Mammary epithelial cell (primary cell): ENCODE measurements around the gene TM7SF2.

ENCODE experiments used
- CTCF ChIP-seq, 2 donors: IDR thresholded peaks in 1 of 2; conservative IDR thresholded peaks in 1 of 2; 2 replicates each; pipeline ENCODE4 v1.5.1; 2011 to 2012; ENCODE audit warnings: inconsistent platforms in 2 of 2, low read length in 2 of 2, mild to moderate bottlenecking in 2 of 2, control low read depth in 1 of 2, low read depth in 1 of 2; ENCODE audit not compliant: insufficient read depth in 1 of 2; ENCODE audit errors: extremely low read depth in 1 of 2
- EZH2 ChIP-seq: IDR thresholded peaks from 2 replicates; pipeline ENCODE4 v1.6.1; 2012; ENCODE audit warnings: low read length, inconsistent platforms, borderline replicate concordance

- TF ChIP-seq CTCF (conservative IDR thresholded peaks at IDR 0.05 in 1 of 2, IDR thresholded peaks at IDR 0.05 in 1 of 2; ENCODE audit: extremely low read depth in 1 of 2, insufficient read depth in 1 of 2, low read depth in 1 of 2, low read length in 2 of 2) (no peak), EZH2 (no peak)
Measured at GRCh38 chr11:65126624-65127274, 15.1 kb downstream of the TM7SF2 start.
